Body of pancreas (tissue), 4 donors: ENCODE measurements around the gene SMIM5. TPM values are rescaled to one million over a fixed set of nuclear protein-coding genes. Genes with fewer than 3 reads are reported as not detected.

Experiments used
- ATAC-seq: fragments of 150-250 bp; one replicate; pipeline ENCODE4 v1.9.1; 2016
- DNase-seq, 4 donors: peaks; one replicate each; pipeline ENCODE4 v3.0.0-alpha.2; 2019
- H3K27ac ChIP-seq, 4 donors: fragments of 200-600 bp; sonication (generic); 1 replicate in 3 of 4; 2 replicates in 1 of 4; pipeline versions ENCODE4 v1.5.1 to v1.6.1; 2016 to 2019; ENCODE audit warnings: mild to moderate bottlenecking in 1 of 4, mixed read lengths in 1 of 4, moderate library complexity in 1 of 4
- H3K27me3 ChIP-seq, 2 donors: fragments of 200-600 bp; sonication (generic); one replicate each; pipeline ENCODE4 v1.6.0; 2016; ENCODE audit warnings: mild to moderate bottlenecking in 1 of 2
- H3K36me3 ChIP-seq, 2 donors: fragments of 200-600 bp; sonication (generic); replicated peaks in 1 of 2; 2 replicates each; pipeline ENCODE4 v1.5.1; 2016; ENCODE audit warnings: low read depth in 2 of 2; ENCODE audit not compliant: insufficient read depth in 1 of 2
- H3K4me1 ChIP-seq: fragments of 200-600 bp; sonication (generic); one replicate; pipeline ENCODE4 v1.6.0; 2016
- H3K4me3 ChIP-seq, 2 donors: fragments of 200-600 bp; sonication (generic); 1 replicate in 1 of 2; 2 replicates in 1 of 2; pipeline ENCODE4 v1.5.1; 2016 to 2019
- H3K9me3 ChIP-seq, 3 donors: fragments of 200-600 bp; sonication (generic); 1 replicate in 2 of 3; 2 replicates in 1 of 3; pipeline ENCODE4 v1.5.1; 2016
- CTCF ChIP-seq, 7 experiments: fragments of 450-650 bp in 4 of 7; fragments of 200-600 bp in 3 of 7; sonication (generic) in 3 of 7; IDR thresholded peaks; one replicate each; pipeline ENCODE4 v1.5.1; 2016 to 2019; ENCODE audit warnings: antibody characterized with exemption in 7 of 7
- POLR2A ChIP-seq, 3 donors: fragments of 450-650 bp; IDR thresholded peaks; one replicate each; pipeline ENCODE4 v1.6.1; 2016; ENCODE audit warnings: antibody characterized with exemption in 3 of 3, mild to moderate bottlenecking in 2 of 3
- WGBS, 2 donors: methylation state at CpG; one replicate each; pipeline ENCODE4 v1.1.5; 2017; 5-methylcytosine and 5-hydroxymethylcytosine counted together
- intact Hi-C: fragments of 100-400 bp; cut with DNase I; formaldehyde crosslinking; loops from one replicate; pipeline ENCODE4 v1.15.1; 2023
- total RNA-seq, 2 donors: library from RNA; depleted of rRNA; stranded (reverse); fragments of >200 nt; gene quantifications; one replicate each; pipeline ENCODE4 v1.1.0, GENCODE V29; 2016

SMIM5 gene
- total RNA-seq, 2 donors from 2014 or later, result 3.3 to 5.2 TPM

- peak; percentile 16 to 45 (median 36) for DNase-seq
- Histone ChIP-seq H3K4me1 (no peaks in the 10 kb centered on the region), H3K27ac (no peak overlapping the region), H3K36me3 (no peaks in the 10 kb centered on the region), H3K9me3 (no peaks in the 10 kb centered on the region), H3K27me3 (no peaks in the 10 kb centered on the region), H3K4me3 (no peak overlapping the region)
- TF ChIP-seq CTCF (IDR thresholded peaks at IDR 0.05), result peak in 5 of 7 experiments; percentile 13 to 35 (median 32)
- no peak for TF ChIP-seq POLR2A (IDR thresholded peaks at IDR 0.05)
- intact Hi-C loops, result no loop called here
- 49 to 59% methylated on average over 16 to 36 of the region's 36 CpGs for WGBS, 2 donors
- ATAC-seq, result peak; percentile 43
Observed at GRCh38 chr17:75619506-75620431, 13.5 kb upstream of the SMIM5 start.

- no peak overlapping the region for H3K4me3 ChIP-seq
- TF ChIP-seq CTCF (IDR thresholded peaks at IDR 0.05) (no peak), POLR2A (IDR thresholded peaks at IDR 0.05) (no peak)
- intact Hi-C loops, result no loop called here
- no peak for ATAC-seq
- 80% methylated on average over 2 to 4 of the region's 4 CpGs for WGBS, 2 donors
- H3K27me3 ChIP-seq, result no peaks in the 10 kb centered on the region
- no peak for DNase-seq
- no peak overlapping the region for H3K27ac ChIP-seq
- H3K9me3 ChIP-seq, result no peaks in the 10 kb centered on the region
- no peaks in the 10 kb centered on the region for H3K36me3 ChIP-seq
- no peaks in the 10 kb centered on the region for H3K4me1 ChIP-seq
Observed at GRCh38 chr17:75621489-75621888, 11.7 kb upstream of the SMIM5 start.

GRCh38 chr17:75622076-75622475, 11.2 kb upstream of the SMIM5 start:
- intact Hi-C loops, result no loop called here
- Histone ChIP-seq H3K27me3 (no peaks in the 10 kb centered on the region), H3K9me3 (no peaks in the 10 kb centered on the region), H3K36me3 (no peaks in the 10 kb centered on the region), H3K4me3 (no peak overlapping the region), H3K4me1 (no peaks in the 10 kb centered on the region), H3K27ac (no peak overlapping the region)
- TF ChIP-seq POLR2A (IDR thresholded peaks at IDR 0.05), result no peak
- no peak for TF ChIP-seq CTCF (IDR thresholded peaks at IDR 0.05)
- WGBS, 2 donors, result 67 to 74% methylated on average over 6 to 8 of the region's 8 CpGs
- no peak for DNase-seq
- no peak for ATAC-seq

- no peaks in the 10 kb centered on the region for H3K9me3 ChIP-seq
- 64 to 68% methylated on average over 15 of the region's 15 CpGs for WGBS, 2 donors
- no peak overlapping the region for H3K4me3 ChIP-seq
- DNase-seq (no peak), ATAC-seq (no peak)
- H3K4me1 ChIP-seq, result no peaks in the 10 kb centered on the region
- no peaks in the 10 kb centered on the region for H3K27me3 ChIP-seq
- H3K27ac ChIP-seq, result no peak overlapping the region
- TF ChIP-seq CTCF (IDR thresholded peaks at IDR 0.05) (no peak), POLR2A (IDR thresholded peaks at IDR 0.05) (no peak)
- no peaks in the 10 kb centered on the region for H3K36me3 ChIP-seq
- intact Hi-C loops, result no loop called here
Observed at GRCh38 chr17:75622771-75623273, 10.4 kb upstream of the SMIM5 start.
